ENCODE measurements around the gene ZNF514. TPM values are rescaled to one million over a fixed set of nuclear protein-coding genes. Genes with fewer than 3 reads are reported as not detected.
A peak's percentile ranks its signal among the peaks of the same experiment; 100 is the strongest.

The ZNF514 gene
- total and polyA plus RNA-seq, 5 experiments from 2014 or later = 10.0 to 43.9 (median 11.2) TPM

DNA sequence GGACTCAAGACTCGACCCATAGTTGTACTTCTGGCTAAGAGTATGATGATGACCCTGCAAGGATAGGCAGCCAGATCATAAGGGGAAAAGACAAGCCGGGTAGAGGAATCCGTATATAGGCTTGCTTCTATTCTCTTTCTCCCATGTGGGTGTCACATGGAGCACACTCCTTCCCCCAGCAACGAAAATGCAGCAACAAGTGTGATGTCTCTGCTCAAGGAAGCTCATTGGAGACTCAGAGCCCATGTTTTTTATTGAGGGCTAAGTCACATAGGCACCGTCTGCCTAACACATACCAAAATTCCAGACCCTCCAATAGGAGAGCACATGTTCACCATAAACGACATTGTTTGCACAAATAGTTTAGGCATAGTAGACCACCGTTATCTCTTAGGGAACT is 12.3 kb upstream of the ZNF514 start:
- H3K4me1 Mint-ChIP-seq = peaks cover 6 to 28% (median 12%) of the 10 kb centered on the region in 4 donors
- no peak for DNase-seq
- H3K4me3 Mint-ChIP-seq = peak overlapping the region in 1 of 10 donors; percentile 39
- peaks cover 7 to 32% (median 8%) of the 10 kb centered on the region in 3 donors for H3K36me3 Mint-ChIP-seq
- ATAC-seq = no peak
- POLR2A ChIA-PET = no interaction called here
- peaks cover 0 to 41% (median 0%) of the 10 kb centered on the region in 9 donors for H3K9me3 Mint-ChIP-seq
- H3K27me3 Mint-ChIP-seq = no peaks in the 10 kb centered on the region
- peak overlapping the region in 2 of 10 donors; percentile 29 to 55 for H3K27ac Mint-ChIP-seq

DNA sequence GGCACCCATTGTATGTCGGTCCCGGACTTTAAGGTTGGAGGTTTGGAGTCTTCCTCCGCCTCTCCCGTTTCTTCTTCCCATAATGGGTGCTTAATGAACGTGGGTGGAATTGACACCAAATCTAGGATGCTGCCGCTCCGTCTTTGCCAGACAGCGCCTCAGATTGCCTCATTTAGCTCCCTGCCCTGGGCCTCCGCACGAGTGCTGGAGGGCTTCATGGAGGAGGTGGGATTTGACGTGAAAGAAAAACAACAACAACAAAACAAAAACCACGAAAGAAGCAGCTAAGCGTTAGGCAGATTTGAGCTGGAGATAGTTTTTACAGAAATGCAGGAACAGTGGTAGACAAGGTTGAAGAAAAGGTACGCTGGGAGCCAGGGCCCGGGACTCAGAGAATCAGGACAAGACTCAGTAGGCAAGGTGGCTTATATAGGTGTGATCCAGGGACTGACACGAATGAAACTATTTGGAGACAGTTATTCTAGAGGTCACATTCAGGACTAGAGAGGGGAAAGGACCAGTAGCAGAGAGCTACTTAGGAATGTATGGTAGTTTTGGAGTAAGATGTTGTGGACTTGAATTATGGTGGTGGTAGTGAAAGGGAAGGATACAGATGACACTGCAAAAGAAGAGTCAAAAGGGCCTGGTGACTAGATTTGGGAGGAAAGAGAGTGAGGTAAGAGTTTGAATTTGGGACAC is 6.6 kb upstream of the ZNF514 start:
- POLR2A ChIA-PET = interaction anchor here (1.1 to 3.0 kb wide), 3 partner anchors 41 to 143 kb away, joined by 3 to 26 read pairs (median 4); partner anchors contain the start of genes MRPS5 and ZNF892
- peaks cover 13 to 52% (median 39%) of the 10 kb centered on the region in 4 donors for H3K4me1 Mint-ChIP-seq
- no peak for DNase-seq

DNA sequence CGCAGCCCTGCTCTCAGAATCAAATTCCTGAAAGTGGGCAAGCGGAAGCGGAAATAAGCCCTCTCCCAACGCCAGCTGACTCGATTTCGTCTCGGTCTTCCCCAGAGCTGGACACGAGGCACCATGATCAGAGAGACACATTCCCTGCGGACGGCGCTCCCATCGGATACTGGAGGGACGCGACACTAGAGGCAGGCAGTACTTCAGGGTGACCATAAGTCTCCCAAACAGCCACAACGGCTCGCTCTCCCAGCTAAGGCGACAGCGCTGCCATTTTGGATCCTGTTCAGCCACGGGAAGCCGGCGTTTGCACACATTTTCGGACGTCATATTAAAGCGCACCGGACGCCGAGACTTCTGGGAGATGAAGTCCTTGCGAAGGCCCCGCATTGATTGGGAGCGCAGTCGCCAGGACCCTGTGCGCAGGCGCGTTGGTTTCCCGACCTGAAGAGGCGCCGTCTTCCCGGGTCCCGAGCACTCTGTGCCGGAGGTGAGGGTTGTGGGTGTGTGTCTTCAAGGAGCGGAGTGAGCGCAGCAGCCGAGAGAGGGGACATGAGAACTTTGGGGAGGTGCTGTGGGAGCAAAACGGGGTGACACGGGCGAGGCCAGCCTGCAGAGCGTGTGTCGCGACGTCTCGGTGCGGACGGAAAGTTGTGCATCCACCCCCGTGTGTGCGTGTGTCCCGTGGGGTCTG is 5.9 kb upstream of the ZNF514 start, which contains the start of gene ZNF2:
Gene ZNF2 (plus strand): TSS at position 439 of the 694 bp plus-strand sequence. CDS start 10,418 bp downstream, outside the sequence.
- Mint-ChIP-seq H3K9me3 (peaks cover 0 to 11% (median 0%) of the 10 kb centered on the region in 9 donors), H3K4me1 (peaks cover 13 to 52% (median 39%) of the 10 kb centered on the region in 4 donors), H3K4me3 (peak within 1 kb of the TSS; percentile 97 to 100 (median 100)), H3K27me3 (no peaks in the 10 kb centered on the region), H3K36me3 (peaks cover 0 to 13% (median 0%) of the 10 kb centered on the region in 3 donors), H3K27ac (peak within 1 kb of the TSS; percentile 97 to 99 (median 98))
- peak; percentile 93 to 95 for ATAC-seq
- POLR2A ChIA-PET = interaction anchor here (1.0 to 3.0 kb wide), 6 partner anchors 42 to 143 kb away, joined by 3 to 26 read pairs (median 4); partner anchors contain the start of genes MRPS5 and ZNF892
- DNase-seq = peak; percentile 95 to 99 (median 96)

More for the DNA sequence above, 6.6 kb upstream of the ZNF514 start:
- H3K27ac Mint-ChIP-seq = peak overlapping the region; percentile 97 to 99 (median 98)
- H3K4me3 Mint-ChIP-seq = peak overlapping the region; percentile 97 to 100 (median 100)
- H3K36me3 Mint-ChIP-seq = peaks cover 0 to 16% (median 0%) of the 10 kb centered on the region in 3 donors
- ATAC-seq = peak; percentile 15
- H3K9me3 Mint-ChIP-seq = peaks cover 0 to 17% (median 2%) of the 10 kb centered on the region in 9 donors
- no peaks in the 10 kb centered on the region for H3K27me3 Mint-ChIP-seq

DNA sequence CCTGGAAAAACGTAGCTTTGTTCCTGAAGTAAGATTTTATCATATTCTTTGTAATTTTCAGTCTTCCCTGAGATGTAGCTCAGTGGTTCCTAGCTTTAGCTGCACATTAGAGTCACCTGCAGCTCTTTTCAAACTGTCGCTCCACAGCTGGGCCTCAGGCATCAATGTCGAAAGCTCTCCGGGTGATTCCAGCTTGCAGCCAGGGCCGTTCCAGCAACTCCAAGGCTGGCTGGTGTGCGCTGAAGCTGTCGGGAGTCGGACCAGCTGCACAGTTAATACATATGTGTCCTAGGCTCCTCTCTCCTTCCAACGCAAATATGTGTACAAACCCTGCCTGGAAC is 5.4 kb upstream of the ZNF514 start:
- peak; percentile 11 to 15 for ATAC-seq
- no peaks in the 10 kb centered on the region for H3K27me3 Mint-ChIP-seq
- peak overlapping the region; percentile 97 to 99 (median 98) for H3K27ac Mint-ChIP-seq
- peaks cover 0 to 6% (median 0%) of the 10 kb centered on the region in 9 donors for H3K9me3 Mint-ChIP-seq
- H3K4me1 Mint-ChIP-seq = peaks cover 13 to 56% (median 41%) of the 10 kb centered on the region in 4 donors
- peak in 1 of 10 donors; percentile 10 for DNase-seq
- peak overlapping the region; percentile 97 to 100 (median 100) for H3K4me3 Mint-ChIP-seq
- POLR2A ChIA-PET = interaction anchor here (1.0 to 3.0 kb wide), 7 partner anchors 42 to 142 kb away, joined by 3 to 26 read pairs (median 4); partner anchors contain the start of genes MRPS5 and ZNF892
- peaks cover 0 to 9% (median 0%) of the 10 kb centered on the region in 3 donors for H3K36me3 Mint-ChIP-seq

DNA sequence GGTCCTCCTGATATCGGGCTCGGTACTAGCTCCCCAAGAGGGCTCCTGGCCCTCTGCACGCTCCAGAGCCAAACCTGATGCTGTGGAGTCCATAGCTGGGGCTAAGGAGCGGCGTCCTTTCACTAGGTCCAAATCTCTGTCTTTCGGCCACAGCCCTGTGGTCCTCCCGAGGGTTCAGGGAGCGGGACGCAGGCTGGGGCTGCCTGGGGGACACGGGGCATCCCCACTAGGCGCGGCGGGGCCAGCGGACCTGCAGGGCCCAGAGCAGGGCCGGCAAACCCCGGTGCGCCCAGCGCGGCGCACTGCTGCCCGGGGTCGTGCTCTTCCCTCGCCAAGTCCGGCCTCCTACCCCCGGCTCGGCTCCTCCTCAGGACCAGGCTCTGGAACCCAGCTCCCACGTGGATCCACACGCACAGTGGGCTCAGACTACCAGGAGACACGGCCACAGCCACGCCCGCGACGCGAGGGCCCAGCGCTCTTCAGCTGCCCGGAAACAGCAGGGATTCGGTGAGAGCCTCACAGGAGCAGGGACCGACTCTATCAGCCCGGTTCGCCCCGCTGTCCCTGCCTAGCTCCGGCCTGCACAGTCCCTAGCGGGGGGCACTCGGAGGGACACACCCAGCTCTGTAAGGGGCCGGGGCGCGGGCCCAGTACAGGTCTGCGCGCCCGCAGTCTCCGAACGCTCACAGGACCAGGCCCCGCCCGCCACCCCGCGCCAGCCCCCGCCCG is 593 bp downstream of the ZNF514 start:
- Mint-ChIP-seq H3K9me3 (peaks cover 0 to 30% (median 14%) of the 10 kb centered on the region in 9 donors), H3K36me3 (peaks cover 25 to 39% (median 28%) of the 10 kb centered on the region in 3 donors), H3K4me1 (peaks cover 3 to 25% (median 21%) of the 10 kb centered on the region in 4 donors), H3K27me3 (no peaks in the 10 kb centered on the region), H3K27ac (peak overlapping the region in 8 of 10 donors; percentile 59 to 90 (median 72)), H3K4me3 (peak overlapping the region; percentile 78 to 89 (median 82))
- POLR2A ChIA-PET = interaction anchor here (0.6 to 3.3 kb wide), 9 partner anchors 33 to 137 kb away, joined by 3 to 42 read pairs (median 6); partner anchors contain the start of genes MAL and MRPS5
- DNase-seq (peak in 4 of 10 donors; percentile 7 to 44 (median 40)), ATAC-seq (peak; percentile 62 to 71)

DNA sequence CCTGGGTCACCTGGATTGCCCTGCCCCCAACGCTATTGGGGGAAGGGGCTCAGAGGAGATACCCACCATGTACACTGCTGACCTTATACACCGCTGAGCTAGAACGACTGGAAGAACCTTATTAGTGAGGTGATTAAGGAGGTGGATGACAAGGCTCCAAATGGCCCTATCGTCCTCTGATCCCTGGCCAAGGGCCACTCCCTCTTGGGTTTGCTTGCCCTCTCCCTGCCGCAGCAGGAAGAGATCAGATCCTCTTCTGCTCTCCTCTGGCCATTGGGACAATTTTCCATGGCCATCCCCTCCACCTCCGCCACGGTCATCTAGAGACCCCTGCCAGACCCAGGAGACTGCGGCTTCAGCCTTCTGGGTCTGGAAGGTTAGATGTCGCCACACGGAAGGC is 1.2 kb downstream of the ZNF514 start:
- Mint-ChIP-seq H3K9me3 (peaks cover 0 to 36% (median 17%) of the 10 kb centered on the region in 9 donors), H3K27me3 (no peaks in the 10 kb centered on the region), H3K4me1 (peaks cover 3 to 23% (median 18%) of the 10 kb centered on the region in 4 donors), H3K4me3 (peak overlapping the region; percentile 69 to 89 (median 80)), H3K36me3 (peaks cover 28 to 45% (median 34%) of the 10 kb centered on the region in 3 donors), H3K27ac (peak overlapping the region in 9 of 10 donors; percentile 44 to 87 (median 80))
- ATAC-seq = no peak
- POLR2A ChIA-PET = interaction anchor here (1.3 to 3.3 kb wide), 5 partner anchors 36 to 136 kb away, joined by 4 to 42 read pairs (median 15); partner anchors contain the start of genes MAL and MRPS5
- no peak for DNase-seq

DNA sequence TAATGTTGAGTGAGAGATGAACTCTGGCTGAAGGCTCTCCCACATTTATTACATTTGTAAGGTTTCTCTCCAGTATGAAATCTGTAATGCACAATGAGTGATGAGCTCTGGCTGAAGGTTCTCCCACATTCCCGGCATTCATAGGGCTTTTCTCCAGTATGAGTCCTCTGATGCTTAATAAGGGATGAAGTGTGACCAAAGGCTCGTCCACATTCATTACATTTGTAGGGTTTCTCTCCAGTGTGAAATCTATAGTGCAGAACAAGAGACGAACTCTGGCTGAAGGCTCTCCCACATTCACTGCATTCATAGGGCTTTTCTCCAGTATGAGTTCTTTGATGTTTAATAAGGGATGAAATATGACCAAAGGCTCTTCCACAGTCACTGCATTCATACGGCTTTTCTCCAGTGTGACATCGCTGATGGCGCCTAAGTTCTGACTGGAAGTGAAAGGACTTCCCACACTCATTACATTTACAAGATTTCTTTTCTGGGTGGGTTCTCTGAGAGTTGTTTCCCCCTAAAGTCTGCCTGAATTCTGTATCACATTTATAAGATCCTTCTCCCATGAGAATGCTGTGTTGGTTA is 10.2 kb downstream of the ZNF514 start:
- H3K27me3 Mint-ChIP-seq = no peaks in the 10 kb centered on the region
- ATAC-seq = no peak
- POLR2A ChIA-PET = no interaction called here
- H3K9me3 Mint-ChIP-seq = peaks cover 22 to 99% (median 64%) of the 10 kb centered on the region in 9 donors
- peaks cover 69 to 94% (median 78%) of the 10 kb centered on the region in 3 donors for H3K36me3 Mint-ChIP-seq
- H3K27ac Mint-ChIP-seq = no peak overlapping the region
- H3K4me1 Mint-ChIP-seq = peaks cover 0 to 3% (median 1%) of the 10 kb centered on the region in 4 donors
- DNase-seq = no peak
- no peak overlapping the region for H3K4me3 Mint-ChIP-seq

DNA sequence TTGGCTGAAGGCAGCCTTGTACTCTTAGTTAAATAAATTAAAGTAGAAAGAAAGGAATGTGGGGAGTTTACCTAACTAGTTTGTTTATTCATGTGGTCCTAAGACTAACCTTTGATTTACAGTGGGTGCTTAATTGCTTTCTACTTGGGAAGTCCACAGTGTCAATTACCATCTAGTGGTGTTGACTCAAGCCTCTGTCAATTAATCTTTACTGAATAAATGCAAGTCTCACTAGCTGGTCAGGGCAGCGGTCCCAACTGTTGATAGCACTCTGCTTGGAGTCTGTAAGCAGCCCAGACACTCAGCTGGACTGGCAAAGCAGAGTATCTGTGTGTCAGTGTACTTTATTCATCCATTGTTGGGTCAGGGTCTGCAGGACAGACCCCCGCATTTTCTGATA is 15.8 kb downstream of the ZNF514 start:
- Mint-ChIP-seq H3K36me3 (peaks cover 21 to 80% (median 62%) of the 10 kb centered on the region in 3 donors), H3K27me3 (no peaks in the 10 kb centered on the region), H3K27ac (no peak overlapping the region), H3K4me1 (peaks cover 0 to 3% (median 1%) of the 10 kb centered on the region in 4 donors), H3K4me3 (no peak overlapping the region), H3K9me3 (peaks cover 25 to 96% (median 55%) of the 10 kb centered on the region in 9 donors)
- ATAC-seq (no peak), DNase-seq (no peak)
- POLR2A ChIA-PET = no interaction called here

DNA sequence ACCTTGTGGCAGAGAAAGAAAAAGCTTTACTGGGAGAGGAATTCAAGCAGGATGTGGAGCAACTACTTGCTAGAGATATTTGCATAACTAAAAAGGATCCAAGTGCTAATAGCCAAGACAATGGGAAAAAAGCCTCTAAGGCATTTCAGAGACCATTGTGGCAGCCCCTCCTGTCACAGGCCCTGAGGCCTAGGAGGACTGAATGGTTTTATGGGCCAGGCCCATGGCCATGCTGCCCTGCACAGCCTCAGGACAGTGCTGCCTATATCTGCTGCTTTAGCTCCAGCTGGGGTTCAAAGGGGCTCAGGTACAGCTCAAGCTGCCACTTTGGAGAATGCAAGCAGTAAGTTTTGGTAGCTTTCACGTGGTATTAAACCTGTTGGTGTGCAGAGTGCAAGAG is 20.9 kb downstream of the ZNF514 start:
- DNase-seq = no peak
- H3K4me3 Mint-ChIP-seq = no peak overlapping the region
- POLR2A ChIA-PET = no interaction called here
- H3K9me3 Mint-ChIP-seq = peaks cover 11 to 90% (median 56%) of the 10 kb centered on the region in 9 donors
- no peaks in the 10 kb centered on the region for H3K27me3 Mint-ChIP-seq
- no peak overlapping the region for H3K27ac Mint-ChIP-seq
- ATAC-seq = no peak
- H3K4me1 Mint-ChIP-seq = no peaks in the 10 kb centered on the region
- peaks cover 7 to 78% (median 59%) of the 10 kb centered on the region in 3 donors for H3K36me3 Mint-ChIP-seq

DNA sequence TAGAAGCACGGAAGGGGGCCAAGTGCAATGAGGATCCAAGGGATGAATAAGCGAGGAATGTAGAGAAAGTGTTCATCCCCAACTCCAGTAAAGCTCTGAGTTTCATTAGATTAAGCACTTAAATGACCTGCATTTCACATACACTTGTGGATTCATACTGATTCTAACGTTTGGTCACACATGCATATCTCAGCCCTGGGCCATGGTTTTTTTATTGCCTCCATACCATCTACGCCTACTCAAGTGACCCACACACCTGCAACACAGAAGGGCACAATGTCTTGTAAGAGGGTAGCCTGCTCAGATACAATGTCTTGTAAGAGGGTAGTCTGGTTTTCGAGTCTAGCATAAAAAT is 37.5 kb downstream of the ZNF514 start:
- DNase-seq (no peak), ATAC-seq (peak in 1 of 2 donors; percentile 3)
- Mint-ChIP-seq H3K27me3 (peaks cover 0 to 2% (median 0%) of the 10 kb centered on the region in 5 donors), H3K27ac (peak overlapping the region; percentile 91 to 96 (median 92)), H3K36me3 (peaks cover 0 to 16% (median 0%) of the 10 kb centered on the region in 3 donors), H3K9me3 (peaks cover 0 to 1% (median 0%) of the 10 kb centered on the region in 9 donors), H3K4me3 (peak overlapping the region; percentile 89 to 98 (median 96)), H3K4me1 (peaks cover 16 to 51% (median 47%) of the 10 kb centered on the region in 4 donors)
- POLR2A ChIA-PET = interaction anchor here (0.6 to 10.5 kb wide), 17 partner anchors 10 to 98 kb away, joined by 3 to 106 read pairs (median 5); partner anchors contain the start of genes MAL, ZNF2 and ZNF514

Measured in naive thymus-derived CD8-positive, alpha-beta T cell (primary cell).